HT1080 (cell line): ENCODE data around the gene ECT2. TPM values are rescaled to one million over a fixed set of nuclear protein-coding genes. Genes with fewer than 3 reads are reported as not detected.
"Not testable (repeated sequence)": the region's sequence is repeated elsewhere in the genome, so short reads cannot be mapped to it uniquely, and the experiment has no call there.

ENCODE experiments used
- DNase-seq: peaks from one replicate; pipeline ENCODE4 v3.0.0-alpha.2; 2015; ENCODE audit warnings: low read depth
- small RNA-seq: library from RNA; depleted of rRNA; stranded (forward); fragments of <200 nt; gene quantifications from one replicate; pipeline ENCODE3, GENCODE V24; 2014
- total RNA-seq: library from RNA; depleted of rRNA; stranded (reverse); fragments of >200 nt; shearing (Covaris generic); gene quantifications from 2 replicates; pipeline ENCODE4 v1.2.3, GENCODE V29; 2014; rRNA removed

The ECT2 gene
- total RNA-seq, 1 experiment from 2014 or later, result 114 TPM

DNA sequence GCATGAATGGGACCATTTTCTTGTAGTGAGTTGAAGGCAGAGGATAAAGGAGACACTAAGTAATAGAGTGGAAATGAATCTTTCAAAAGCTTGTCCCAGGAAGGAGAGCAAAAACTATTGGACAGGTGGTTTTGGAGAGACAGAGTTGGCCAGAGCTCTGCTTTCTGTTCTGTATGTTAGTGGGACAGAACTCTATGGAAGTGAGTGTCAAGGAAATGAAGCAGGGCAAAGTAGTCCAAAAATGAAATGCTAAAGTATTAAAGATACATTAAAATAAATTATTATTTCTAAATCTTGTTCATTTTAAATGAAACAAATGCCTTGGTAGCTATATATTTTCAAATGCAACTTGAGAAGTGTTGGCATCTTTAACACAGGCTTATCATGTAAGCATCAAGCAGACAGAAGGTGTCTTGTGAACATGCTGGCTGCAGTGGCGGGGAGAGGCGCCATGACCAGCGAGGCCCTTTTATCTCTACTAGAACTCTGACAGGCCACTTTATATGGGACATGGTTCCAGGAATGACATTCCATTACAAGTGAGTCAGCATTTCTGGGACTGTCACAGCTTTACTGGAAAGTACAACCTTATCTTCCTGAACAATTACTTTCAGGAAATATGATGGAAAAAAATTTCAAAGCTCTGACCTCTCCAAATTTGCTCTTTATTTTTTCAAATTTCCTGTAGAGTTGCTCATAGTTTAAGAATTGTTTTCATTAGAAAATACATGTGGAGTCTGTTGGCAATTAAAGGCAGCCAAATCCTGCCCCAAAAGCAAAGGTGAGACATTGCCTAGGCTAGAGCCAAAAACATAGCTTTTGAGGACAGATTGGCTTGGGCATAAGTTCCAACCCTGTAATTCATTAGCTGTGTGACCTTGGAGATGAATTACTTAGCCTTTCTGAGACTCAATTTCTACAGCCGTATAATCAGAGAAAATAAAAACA is 106.5 kb downstream of the ECT2 start:
- DNase-seq, result peak; percentile 52

DNA sequence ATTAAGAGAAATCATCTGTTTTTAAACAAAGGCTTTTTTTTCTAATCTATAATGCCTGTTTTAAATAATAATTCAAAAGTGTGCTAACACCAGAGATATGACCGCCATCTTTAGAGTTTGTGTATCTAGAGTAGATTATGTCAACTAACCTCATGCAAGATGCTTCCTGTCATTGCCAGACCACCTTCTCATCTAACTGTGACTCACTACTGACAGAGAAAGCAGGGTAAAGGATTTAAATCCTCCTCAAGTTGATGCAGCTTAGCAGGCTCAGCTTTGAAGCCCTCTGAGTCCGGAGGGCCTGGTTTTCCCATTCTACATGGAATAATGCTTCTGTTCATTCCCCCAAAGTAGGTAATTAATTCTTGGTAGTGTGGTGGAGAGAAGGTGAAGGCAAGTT is 108.5 kb downstream of the ECT2 start:
- peak; percentile 74 for DNase-seq

GRCh38 chr3:172866726-172867350 is 116.3 kb downstream of the ECT2 start:
- DNase-seq, result not testable (repeated sequence)

DNA sequence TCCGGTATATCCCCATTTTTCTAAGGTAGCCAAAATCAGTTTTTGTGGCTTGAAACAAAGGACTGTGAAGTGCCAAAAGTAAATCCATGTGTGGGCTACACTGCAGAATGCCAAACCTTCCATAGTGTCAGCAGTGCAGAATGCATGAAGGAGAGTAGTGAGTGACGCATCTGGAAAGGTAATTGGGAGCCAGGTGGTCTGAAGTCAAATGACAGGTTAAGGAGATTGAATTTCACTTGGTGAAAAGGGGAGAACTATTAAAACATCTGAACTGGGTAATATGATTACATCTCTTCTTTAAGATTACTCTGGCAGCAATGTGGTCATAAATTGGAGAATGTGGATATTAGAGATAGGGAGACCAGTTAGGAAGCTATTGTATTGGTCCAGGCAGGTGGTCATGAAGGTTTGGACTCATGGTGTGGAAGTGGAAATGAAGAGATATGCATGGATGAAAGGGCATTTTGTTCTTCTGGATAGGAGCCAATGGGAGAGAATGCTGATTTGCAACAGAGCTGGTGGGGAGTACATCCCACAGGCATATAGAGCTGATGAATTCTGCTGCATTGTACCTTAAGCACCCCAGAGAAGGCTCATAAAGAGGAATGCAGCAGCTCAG is 118.2 kb downstream of the ECT2 start:
- DNase-seq, result no peak

- no peak for DNase-seq
Observed at GRCh38 chr3:172869368-172869771, 118.8 kb downstream of the ECT2 start.

- no peak for DNase-seq
Observed at GRCh38 chr3:172869784-172870518, 119.4 kb downstream of the ECT2 start.

Small RNA genes lying within 50 kb of the gene (small RNA-seq; reads per million reads assigned to genes)
- gene AC108667.1 (not detected), gene RF00139 (0.07 reads per million), gene RNU4-4P (not detected), gene RNU6-547P (not detected)

Other genes starting within 250 kb of the ECT2 start
- not detected in 2 replicates for gene TNFSF10, start 227.3 kb upstream of the ECT2 start, total RNA-seq
- 49.9 and 72.2 TPM in 2 replicates for gene NCEH1, start 39.7 kb upstream of the ECT2 start, total RNA-seq